H1 (cell line): Measurements from ENCODE around the gene LYAR.

ENCODE experiments used
- ATF2 ChIP-seq: IDR thresholded peaks from 2 replicates; pipeline ENCODE4 v1.6.1; 2012; ENCODE audit warnings: low read length, inconsistent platforms
- CEBPB ChIP-seq: IDR thresholded peaks from 2 replicates; pipeline ENCODE4 v1.6.1; 2012; ENCODE audit warnings: low read depth, low read length
- EGR1 ChIP-seq: IDR thresholded peaks from 2 replicates; pipeline ENCODE4 v1.6.1; 2011; ENCODE audit warnings: low read depth, low read length, borderline replicate concordance
- EP300 ChIP-seq, 2 experiments: IDR thresholded peaks; 1 replicate in 1 of 2; 2 replicates in 1 of 2; pipeline ENCODE4 v1.6.1; 2011 to 2012; ENCODE audit warnings: low read depth in 2 of 2, low read length in 2 of 2, mild to moderate bottlenecking in 2 of 2, borderline replicate concordance in 1 of 2, inconsistent platforms in 1 of 2, moderate library complexity in 1 of 2
- EZH2 ChIP-seq: fragments of 200-600 bp; sonication (generic); IDR thresholded peaks from 2 replicates; pipeline ENCODE4 v1.7.1; 2012; ENCODE audit warnings: low read depth, mild to moderate bottlenecking, moderate library complexity, low read length, inconsistent platforms; ENCODE audit not compliant: severe bottlenecking
- JUN ChIP-seq: IDR thresholded peaks from 2 replicates; pipeline ENCODE4 v1.6.1; 2011; ENCODE audit warnings: low read depth, mild to moderate bottlenecking, improper control_type of control experiment, low read length
- RAD21 ChIP-seq, 2 experiments: IDR thresholded peaks in 1 of 2; conservative IDR thresholded peaks in 1 of 2; 2 replicates each; pipeline ENCODE4 v1.6.1; 2011; ENCODE audit warnings: low read depth in 2 of 2, low read length in 2 of 2, improper control_type of control experiment in 1 of 2, inconsistent platforms in 1 of 2, mild to moderate bottlenecking in 1 of 2, moderate library complexity in 1 of 2
- TF ChIP-seq, protein P1 (sequence below), 3 experiments: IDR thresholded peaks; 1 replicate in 2 of 3; 2 replicates in 1 of 3; pipeline versions ENCODE4 v1.5.1 to v1.6.1; 2011; ENCODE audit warnings: low read length in 3 of 3, mild to moderate bottlenecking in 3 of 3, inconsistent platforms in 2 of 3, low read depth in 1 of 3, moderate library complexity in 1 of 3; ENCODE audit not compliant: insufficient read depth in 1 of 3; ENCODE audit errors: control extremely low read depth in 1 of 3
- TF ChIP-seq, protein P2 (sequence below): IDR thresholded peaks from 2 replicates; pipeline ENCODE4 v1.6.1; 2012; ENCODE audit warnings: inconsistent platforms

DNA sequence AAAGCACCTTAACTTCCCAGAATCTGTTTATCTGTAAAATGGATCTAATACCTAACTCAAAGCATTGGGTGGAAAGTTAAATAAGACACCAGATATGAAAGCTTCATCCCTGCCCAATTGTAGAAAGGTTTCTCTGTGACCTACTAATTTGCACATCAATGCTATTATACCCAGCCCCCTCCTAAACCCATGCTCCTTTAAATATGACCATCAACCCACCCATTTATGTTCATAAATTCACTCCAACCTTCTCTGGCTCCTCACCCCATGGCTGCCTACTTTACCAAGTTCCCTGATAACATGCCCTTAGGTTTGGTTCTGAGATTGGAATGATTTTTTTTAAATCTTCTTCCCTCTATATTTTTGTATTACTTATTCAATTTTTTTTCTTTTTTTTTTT lies 1.9 kb downstream of the LYAR start:
- TF ChIP-seq, protein P1, sequence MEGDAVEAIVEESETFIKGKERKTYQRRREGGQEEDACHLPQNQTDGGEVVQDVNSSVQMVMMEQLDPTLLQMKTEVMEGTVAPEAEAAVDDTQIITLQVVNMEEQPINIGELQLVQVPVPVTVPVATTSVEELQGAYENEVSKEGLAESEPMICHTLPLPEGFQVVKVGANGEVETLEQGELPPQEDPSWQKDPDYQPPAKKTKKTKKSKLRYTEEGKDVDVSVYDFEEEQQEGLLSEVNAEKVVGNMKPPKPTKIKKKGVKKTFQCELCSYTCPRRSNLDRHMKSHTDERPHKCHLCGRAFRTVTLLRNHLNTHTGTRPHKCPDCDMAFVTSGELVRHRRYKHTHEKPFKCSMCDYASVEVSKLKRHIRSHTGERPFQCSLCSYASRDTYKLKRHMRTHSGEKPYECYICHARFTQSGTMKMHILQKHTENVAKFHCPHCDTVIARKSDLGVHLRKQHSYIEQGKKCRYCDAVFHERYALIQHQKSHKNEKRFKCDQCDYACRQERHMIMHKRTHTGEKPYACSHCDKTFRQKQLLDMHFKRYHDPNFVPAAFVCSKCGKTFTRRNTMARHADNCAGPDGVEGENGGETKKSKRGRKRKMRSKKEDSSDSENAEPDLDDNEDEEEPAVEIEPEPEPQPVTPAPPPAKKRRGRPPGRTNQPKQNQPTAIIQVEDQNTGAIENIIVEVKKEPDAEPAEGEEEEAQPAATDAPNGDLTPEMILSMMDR (IDR thresholded peaks at IDR 0.05; ENCODE audit: control extremely low read depth in 1 of 3, insufficient read depth in 1 of 3, low read depth in 1 of 3, low read length in 3 of 3) = no peak
- TF ChIP-seq ATF2 = no peak
- TF ChIP-seq JUN = no peak
- TF ChIP-seq EGR1 = no peak
- TF ChIP-seq RAD21 (IDR thresholded peaks at IDR 0.05 in 1 of 2, conservative IDR thresholded peaks at IDR 0.05 in 1 of 2; ENCODE audit: low read depth in 2 of 2, low read length in 2 of 2) = no peak
- no peak for TF ChIP-seq CEBPB
- TF ChIP-seq, protein P2, sequence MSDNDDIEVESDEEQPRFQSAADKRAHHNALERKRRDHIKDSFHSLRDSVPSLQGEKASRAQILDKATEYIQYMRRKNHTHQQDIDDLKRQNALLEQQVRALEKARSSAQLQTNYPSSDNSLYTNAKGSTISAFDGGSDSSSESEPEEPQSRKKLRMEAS = no peak
- TF ChIP-seq EZH2 = no peak
- TF ChIP-seq EP300 (IDR thresholded peaks at IDR 0.05; ENCODE audit: borderline replicate concordance in 1 of 2, low read depth in 2 of 2, low read length in 2 of 2) = no peak
